ELR (cell line): ENCODE results near the gene OLFML3.
"Not testable (repeated sequence)": the region's sequence is repeated elsewhere in the genome, so short reads cannot be mapped to it uniquely, and the experiment has no call there.

Experiments
- DNase-seq: peaks from one replicate; pipeline ENCODE4 v3.0.0-alpha.2; 2015; ENCODE audit warnings: low read depth

The OLFML3 gene

GRCh38 chr1:113978863-113979702, at the start of gene OLFML3:
OLFML3 (plus strand) TSS chr1:113979474; CDS start chr1:113979517, 43 bp downstream.
- DNase-seq = peak; percentile 94

- DNase-seq = peak; percentile 47
Measured at GRCh38 chr1:113929750-113930498, 49.4 kb upstream of the OLFML3 start.

- DNase-seq = peak; percentile 86
Measured at GRCh38 chr1:113930499-113931161, 48.6 kb upstream of the OLFML3 start.

GRCh38 chr1:113931451-113931851, 47.8 kb upstream of the OLFML3 start:
- DNase-seq = peak; percentile 55

GRCh38 chr1:113934006-113934405, 45.3 kb upstream of the OLFML3 start:
- DNase-seq = no peak

GRCh38 chr1:113934511-113935055, 44.7 kb upstream of the OLFML3 start:
- no peak for DNase-seq

- no peak for DNase-seq
Measured at GRCh38 chr1:113935176-113935575, 44.1 kb upstream of the OLFML3 start.

- DNase-seq = no peak
Measured at GRCh38 chr1:113935970-113936369, 43.3 kb upstream of the OLFML3 start.

GRCh38 chr1:113937146-113937545, 42.1 kb upstream of the OLFML3 start:
- DNase-seq = peak; percentile 70

- no peak for DNase-seq
Measured at GRCh38 chr1:113938192-113938591, 41.1 kb upstream of the OLFML3 start.

GRCh38 chr1:113940365-113941244, 38.7 kb upstream of the OLFML3 start:
- no peak for DNase-seq

- DNase-seq = no peak
Measured at GRCh38 chr1:113941245-113941559, 38.1 kb upstream of the OLFML3 start.

GRCh38 chr1:113942527-113942926, 36.7 kb upstream of the OLFML3 start:
- DNase-seq = no peak

- DNase-seq = no peak
Measured at GRCh38 chr1:113943028-113943811, 36.1 kb upstream of the OLFML3 start.

- DNase-seq = no peak
Measured at GRCh38 chr1:113945329-113945728, 33.9 kb upstream of the OLFML3 start.

GRCh38 chr1:113946112-113946511, 33.2 kb upstream of the OLFML3 start:
- no peak for DNase-seq

GRCh38 chr1:113946678-113947387, 32.4 kb upstream of the OLFML3 start:
- peak; percentile 25 for DNase-seq

- no peak for DNase-seq
Measured at GRCh38 chr1:113947388-113948107, 31.7 kb upstream of the OLFML3 start.

- not testable (repeated sequence) for DNase-seq
Measured at GRCh38 chr1:113948151-113948550, 31.1 kb upstream of the OLFML3 start.
